DND-41 (cell line): Measurements from ENCODE around the gene BTG2.

Experiments
- ATAC-seq: fragments of 200-7000 bp; cut with Tn5 transposase; 3 replicates; pipeline ENCODE4 v1.9.1; 2021; ENCODE audit warnings: low read depth; ENCODE audit not compliant: insufficient read depth
- DNase-seq: peaks from one replicate; pipeline ENCODE4 v3.0.0-alpha.2; 2020
- H2AFZ ChIP-seq: 2 replicates; pipeline ENCODE4 v1.6.0; 2012; ENCODE audit warnings: low read depth, low read length
- H3K27ac ChIP-seq: 2 replicates; pipeline ENCODE4 v1.5.1; 2012; ENCODE audit warnings: low read length, inconsistent platforms
- H3K27me3 ChIP-seq: fragments of 200-600 bp; sonication (generic); 2 replicates; pipeline ENCODE4 v1.6.0; 2012; ENCODE audit warnings: low read length, mild to moderate bottlenecking, inconsistent platforms; ENCODE audit not compliant: insufficient read depth, poor library complexity
- H3K36me3 ChIP-seq: 2 replicates; pipeline ENCODE4 v1.5.1; 2012; ENCODE audit warnings: low read length, inconsistent platforms; ENCODE audit not compliant: insufficient read depth
- H3K4me1 ChIP-seq: 2 replicates; pipeline ENCODE4 v1.5.1; 2012; ENCODE audit warnings: mild to moderate bottlenecking, low read length; ENCODE audit not compliant: insufficient read depth
- H3K4me2 ChIP-seq: 2 replicates; pipeline ENCODE4 v1.6.0; 2012; ENCODE audit warnings: mild to moderate bottlenecking, moderate library complexity, low read length, inconsistent platforms; ENCODE audit not compliant: insufficient read depth
- H3K4me3 ChIP-seq, 2 experiments: fragments of 200-600 bp in 1 of 2; shearing (Covaris generic) in 1 of 2; 2 replicates each; pipeline ENCODE4 v1.5.1; 2012 to 2016; ENCODE audit warnings: inconsistent platforms in 2 of 2, low read length in 2 of 2, mild to moderate bottlenecking in 2 of 2, low read depth in 1 of 2, moderate library complexity in 1 of 2
- H3K79me2 ChIP-seq: 2 replicates; pipeline ENCODE4 v1.6.0; 2012; ENCODE audit warnings: low read length, inconsistent platforms; ENCODE audit not compliant: insufficient read depth
- H3K9ac ChIP-seq: 2 replicates; pipeline ENCODE4 v1.6.0; 2012; ENCODE audit warnings: low read depth, mild to moderate bottlenecking, inconsistent platforms, low read length, moderate library complexity
- H3K9me3 ChIP-seq: 2 replicates; pipeline ENCODE4 v1.5.1; 2012; ENCODE audit warnings: low read length, moderate library complexity, mild to moderate bottlenecking, inconsistent platforms; ENCODE audit not compliant: insufficient read depth, severe bottlenecking
- H4K20me1 ChIP-seq: 2 replicates; pipeline ENCODE4 v1.6.0; 2012; ENCODE audit warnings: low read length; ENCODE audit not compliant: insufficient read depth
- EZH2 ChIP-seq: IDR thresholded peaks from 3 replicates; pipeline ENCODE4 v1.6.1; 2012; ENCODE audit warnings: borderline replicate concordance, low read depth, mild to moderate bottlenecking, moderate library complexity, low read length, inconsistent platforms; ENCODE audit not compliant: severe bottlenecking
- TF ChIP-seq, protein P1 (sequence below): IDR thresholded peaks from 2 replicates; pipeline ENCODE4 v1.5.1; 2012; ENCODE audit warnings: borderline replicate concordance, low read length, moderate library complexity, mild to moderate bottlenecking; ENCODE audit not compliant: poor library complexity, severe bottlenecking; ENCODE audit errors: extremely low read depth

The BTG2 gene

DNA sequence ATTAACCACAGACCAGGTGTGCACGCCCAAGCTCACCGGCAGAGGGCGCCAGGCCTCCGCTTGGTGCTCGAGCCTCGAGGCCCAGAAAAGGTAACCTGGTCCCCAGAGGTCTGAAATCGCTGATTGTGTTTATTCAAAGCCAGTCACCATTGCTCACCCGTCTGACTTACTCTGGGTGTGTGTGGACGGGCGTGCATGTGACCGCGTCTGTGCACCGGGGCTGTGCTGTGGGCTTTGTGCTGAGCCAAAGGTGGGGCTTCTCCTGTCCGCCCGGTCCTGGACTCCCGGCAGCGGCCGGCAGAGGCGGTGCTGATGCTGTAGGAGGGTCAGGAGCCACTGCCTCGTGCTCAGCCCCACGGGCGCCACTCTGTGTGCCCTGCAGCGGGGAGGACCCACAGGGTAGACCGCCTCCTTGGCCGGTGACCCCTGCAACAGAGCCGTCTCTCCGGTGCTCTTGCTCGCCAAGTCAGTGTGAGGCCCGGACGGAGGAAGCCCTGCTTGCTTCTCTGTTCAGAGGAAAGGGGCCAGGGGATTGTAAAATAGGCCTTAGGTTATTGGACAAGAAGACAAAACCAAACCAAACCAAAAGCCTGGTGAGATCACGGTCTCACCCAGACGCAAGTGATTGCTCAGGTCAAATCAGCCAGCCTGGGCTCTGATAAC, 32.0 kb upstream of the BTG2 start:
- Histone ChIP-seq H3K4me2 (peak overlapping the region; percentile 35; the same call in 1 of the 2 replicates), H3K36me3 (no peaks in the 10 kb centered on the region), H3K4me3 (no peak overlapping the region), H4K20me1 (no peaks in the 10 kb centered on the region), H3K4me1 (peaks cover 51% of the 10 kb centered on the region), H3K9ac (no peak overlapping the region; the same call in 1 of the 2 replicates), H3K27me3 (no peaks in the 10 kb centered on the region), H3K79me2 (no peaks in the 10 kb centered on the region), H3K27ac (peak overlapping the region; percentile 55), H2AFZ (0 out of 2 replicates have a peak overlapping the region, but pooled peaks have one; percentile 15), H3K9me3 (no peaks in the 10 kb centered on the region)
- TF ChIP-seq, protein P1, sequence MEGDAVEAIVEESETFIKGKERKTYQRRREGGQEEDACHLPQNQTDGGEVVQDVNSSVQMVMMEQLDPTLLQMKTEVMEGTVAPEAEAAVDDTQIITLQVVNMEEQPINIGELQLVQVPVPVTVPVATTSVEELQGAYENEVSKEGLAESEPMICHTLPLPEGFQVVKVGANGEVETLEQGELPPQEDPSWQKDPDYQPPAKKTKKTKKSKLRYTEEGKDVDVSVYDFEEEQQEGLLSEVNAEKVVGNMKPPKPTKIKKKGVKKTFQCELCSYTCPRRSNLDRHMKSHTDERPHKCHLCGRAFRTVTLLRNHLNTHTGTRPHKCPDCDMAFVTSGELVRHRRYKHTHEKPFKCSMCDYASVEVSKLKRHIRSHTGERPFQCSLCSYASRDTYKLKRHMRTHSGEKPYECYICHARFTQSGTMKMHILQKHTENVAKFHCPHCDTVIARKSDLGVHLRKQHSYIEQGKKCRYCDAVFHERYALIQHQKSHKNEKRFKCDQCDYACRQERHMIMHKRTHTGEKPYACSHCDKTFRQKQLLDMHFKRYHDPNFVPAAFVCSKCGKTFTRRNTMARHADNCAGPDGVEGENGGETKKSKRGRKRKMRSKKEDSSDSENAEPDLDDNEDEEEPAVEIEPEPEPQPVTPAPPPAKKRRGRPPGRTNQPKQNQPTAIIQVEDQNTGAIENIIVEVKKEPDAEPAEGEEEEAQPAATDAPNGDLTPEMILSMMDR: peak; percentile 99
- no peak for TF ChIP-seq EZH2
- peak; percentile 84 for ATAC-seq
- peak; percentile 86 for DNase-seq

DNA sequence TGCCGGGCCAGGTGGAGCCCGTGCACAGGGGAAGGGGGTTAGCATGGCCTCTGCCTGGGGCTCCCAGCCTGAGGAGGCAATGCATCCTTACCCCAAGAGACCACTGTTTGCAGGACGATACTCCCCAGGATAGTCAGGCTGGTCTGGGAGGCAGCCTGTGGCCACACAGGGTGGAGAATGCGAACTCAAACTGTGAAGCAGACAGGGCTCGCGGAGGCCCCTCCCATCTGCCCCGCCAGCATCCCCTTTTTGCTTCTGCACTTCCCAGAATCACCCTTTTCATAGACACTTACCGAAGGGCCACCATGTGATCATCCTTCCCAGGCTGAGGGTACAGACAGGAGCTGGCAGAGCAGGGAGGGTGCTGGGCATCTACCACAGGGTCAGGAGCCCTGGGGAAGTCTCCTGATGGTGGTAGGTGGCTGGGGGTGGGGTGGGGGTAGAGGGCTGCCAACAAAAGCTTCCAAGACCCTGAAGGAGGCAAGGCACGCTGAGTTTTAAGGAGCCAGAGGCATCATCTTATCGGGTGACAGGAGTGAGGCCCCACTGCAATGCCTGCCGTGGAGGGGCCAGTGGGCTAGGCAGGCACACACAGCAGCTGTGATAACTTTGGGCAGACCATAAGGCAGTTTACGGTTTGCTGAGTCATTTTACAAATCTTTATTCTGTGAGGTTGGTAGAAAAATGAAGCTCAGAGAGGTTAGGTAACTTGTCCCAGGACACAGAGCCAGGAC, 31.3 kb upstream of the BTG2 start:
- Histone ChIP-seq H4K20me1 (no peaks in the 10 kb centered on the region), H2AFZ (no peak overlapping the region), H3K9me3 (no peaks in the 10 kb centered on the region), H3K9ac (no peak overlapping the region), H3K4me2 (no peak overlapping the region), H3K27me3 (no peaks in the 10 kb centered on the region), H3K4me1 (peaks cover 54% of the 10 kb centered on the region), H3K4me3 (no peak overlapping the region), H3K36me3 (no peaks in the 10 kb centered on the region), H3K79me2 (no peaks in the 10 kb centered on the region), H3K27ac (peak overlapping the region; percentile 55)
- ATAC-seq: no peak
- TF ChIP-seq, protein P1: no peak
- TF ChIP-seq EZH2: no peak
- no peak for DNase-seq

GRCh38 chr1:203274603-203275381, 30.5 kb upstream of the BTG2 start:
- Histone ChIP-seq H3K9ac (no peak overlapping the region), H3K4me1 (peaks cover 50% of the 10 kb centered on the region)
- no peak for DNase-seq

More at GRCh38 chr1:203274603-203275381, 30.5 kb upstream of the BTG2 start:
- ATAC-seq: no peak
- Histone ChIP-seq H3K27me3 (no peaks in the 10 kb centered on the region), H3K9me3 (no peaks in the 10 kb centered on the region), H3K79me2 (no peaks in the 10 kb centered on the region), H3K4me2 (no peak overlapping the region), H3K27ac (peak overlapping the region; percentile 12; the same call in 1 of the 2 replicates), H2AFZ (no peak overlapping the region), H3K4me3 (no peak overlapping the region), H3K36me3 (no peaks in the 10 kb centered on the region), H4K20me1 (no peaks in the 10 kb centered on the region)
- no peak for TF ChIP-seq EZH2
